H1 (cell line): ENCODE measurements around the gene CFAP65.

ENCODE experiments used
- BCL11A ChIP-seq, 2 experiments: IDR thresholded peaks; one replicate each; pipeline ENCODE4 v1.6.1; 2011; ENCODE audit warnings: low read depth in 2 of 2, low read length in 2 of 2, mild to moderate bottlenecking in 2 of 2
- CTCF ChIP-seq, 3 experiments: IDR thresholded peaks; 1 replicate in 2 of 3; 2 replicates in 1 of 3; pipeline versions ENCODE4 v1.5.1 to v1.6.1; 2011; ENCODE audit warnings: low read length in 3 of 3, mild to moderate bottlenecking in 3 of 3, inconsistent platforms in 2 of 3, low read depth in 1 of 3, moderate library complexity in 1 of 3; ENCODE audit not compliant: insufficient read depth in 1 of 3; ENCODE audit errors: control extremely low read depth in 1 of 3
- EP300 ChIP-seq, 2 experiments: IDR thresholded peaks; 1 replicate in 1 of 2; 2 replicates in 1 of 2; pipeline ENCODE4 v1.6.1; 2011 to 2012; ENCODE audit warnings: low read depth in 2 of 2, low read length in 2 of 2, mild to moderate bottlenecking in 2 of 2, borderline replicate concordance in 1 of 2, inconsistent platforms in 1 of 2, moderate library complexity in 1 of 2
- JUN ChIP-seq: IDR thresholded peaks from 2 replicates; pipeline ENCODE4 v1.6.1; 2011; ENCODE audit warnings: low read depth, mild to moderate bottlenecking, improper control_type of control experiment, low read length
- POLR2A ChIP-seq, 2 experiments: IDR thresholded peaks; 1 replicate in 1 of 2; 2 replicates in 1 of 2; pipeline ENCODE4 v1.6.1; 2011; ENCODE audit warnings: low read depth in 2 of 2, low read length in 2 of 2, mild to moderate bottlenecking in 2 of 2; ENCODE audit errors: control extremely low read depth in 1 of 2
- RAD21 ChIP-seq, 2 experiments: IDR thresholded peaks in 1 of 2; conservative IDR thresholded peaks in 1 of 2; 2 replicates each; pipeline ENCODE4 v1.6.1; 2011; ENCODE audit warnings: low read depth in 2 of 2, low read length in 2 of 2, improper control_type of control experiment in 1 of 2, inconsistent platforms in 1 of 2, mild to moderate bottlenecking in 1 of 2, moderate library complexity in 1 of 2
- RFX5 ChIP-seq: IDR thresholded peaks from 2 replicates; pipeline ENCODE4 v1.6.1; 2011; ENCODE audit warnings: low read depth, low read length, improper control_type of control experiment, borderline replicate concordance
- SP1 ChIP-seq: IDR thresholded peaks from 2 replicates; pipeline ENCODE4 v1.6.1; 2011; ENCODE audit warnings: low read depth, low read length
- TCF12 ChIP-seq: IDR thresholded peaks from 2 replicates; pipeline ENCODE4 v1.6.1; 2011; ENCODE audit warnings: low read depth, mild to moderate bottlenecking, low read length
- USF2 ChIP-seq: IDR thresholded peaks from 2 replicates; pipeline ENCODE4 v1.6.1; 2011; ENCODE audit warnings: low read length, improper control_type of control experiment

DNA sequence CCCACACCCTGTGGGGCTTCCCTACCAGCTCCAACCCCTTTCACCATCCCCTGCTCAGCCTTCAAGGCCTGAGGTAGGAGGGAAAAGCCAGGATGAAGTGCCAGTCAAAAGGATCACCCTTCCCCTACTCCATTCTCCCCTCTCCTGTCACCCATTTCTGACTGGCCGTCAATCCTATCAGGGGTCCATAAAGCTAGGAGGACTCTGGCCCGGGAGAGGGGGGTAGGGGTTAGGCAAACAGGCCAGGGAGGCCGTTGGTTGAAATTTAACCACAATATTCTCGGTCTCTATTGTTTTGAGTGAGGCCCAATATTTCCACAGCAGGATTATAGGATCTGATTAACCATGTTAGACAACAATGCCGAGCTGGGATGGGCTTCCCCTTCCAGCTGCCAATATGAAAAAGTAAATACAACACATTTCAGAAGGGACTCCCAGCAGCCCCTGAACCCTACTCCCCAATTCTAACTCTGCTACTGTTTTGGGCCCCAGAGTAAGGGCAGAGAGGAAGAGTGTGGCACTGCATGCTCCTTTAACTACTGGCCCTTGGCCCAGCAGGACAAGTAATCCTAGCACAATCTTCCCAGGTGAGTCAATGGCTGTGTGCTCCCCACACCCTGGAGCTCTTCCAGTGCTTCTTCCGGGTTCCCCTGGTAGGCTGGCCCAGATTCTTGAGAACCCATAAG is 30.0 kb upstream of the CFAP65 start:
- TF ChIP-seq CTCF (IDR thresholded peaks at IDR 0.05; ENCODE audit: control extremely low read depth in 1 of 3, insufficient read depth in 1 of 3, low read depth in 1 of 3, low read length in 3 of 3): no peak
- no peak for TF ChIP-seq RFX5
- TF ChIP-seq EP300 (IDR thresholded peaks at IDR 0.05; ENCODE audit: borderline replicate concordance in 1 of 2, low read depth in 2 of 2, low read length in 2 of 2): no peak
- TF ChIP-seq JUN: no peak
- no peak for TF ChIP-seq TCF12
- TF ChIP-seq RAD21 (IDR thresholded peaks at IDR 0.05 in 1 of 2, conservative IDR thresholded peaks at IDR 0.05 in 1 of 2; ENCODE audit: low read depth in 2 of 2, low read length in 2 of 2): no peak
- no peak for TF ChIP-seq USF2
- no peak for TF ChIP-seq SP1
- TF ChIP-seq POLR2A (IDR thresholded peaks at IDR 0.05; ENCODE audit: control extremely low read depth in 1 of 2, low read depth in 2 of 2, low read length in 2 of 2): no peak
- no peak for TF ChIP-seq BCL11A (IDR thresholded peaks at IDR 0.05; ENCODE audit: low read depth in 2 of 2, low read length in 2 of 2)
